Measurements from ENCODE around the gene SDC3. TPM values are rescaled to one million over a fixed set of nuclear protein-coding genes. Genes with fewer than 3 reads are reported as not detected.
A peak's percentile ranks its signal among the peaks of the same experiment; 100 is the strongest.

The SDC3 gene
- total RNA-seq, 1 donor from 2014 or later, result 113 TPM

DNA sequence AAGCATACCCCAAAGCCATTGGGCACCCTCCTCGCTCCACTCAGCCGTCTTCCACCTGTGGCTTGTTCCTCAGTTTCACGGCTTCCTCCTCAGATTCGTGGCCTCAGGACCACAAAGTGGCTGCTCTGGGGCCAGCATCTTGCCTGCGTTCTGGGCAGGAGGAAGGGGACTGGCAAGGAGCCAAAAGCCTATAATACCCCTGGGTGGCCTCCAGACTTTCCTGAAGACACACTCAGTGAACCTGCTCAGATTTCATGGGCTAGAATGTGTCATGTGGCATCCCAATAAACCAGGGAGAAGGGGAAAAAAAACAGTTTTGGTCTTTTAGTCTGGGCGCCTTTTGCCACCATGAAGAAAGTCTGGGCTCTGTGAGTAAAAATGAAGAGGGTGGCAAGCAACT is 62.0 kb downstream of the SDC3 start:
- Mint-ChIP-seq H3K4me3 (ENCODE audit: unreplicated experiment) (no peak overlapping the region), H3K4me1 (ENCODE audit: low read depth, unreplicated experiment) (peaks cover 8% of the 10 kb centered on the region), H3K27ac (ENCODE audit: unreplicated experiment) (no peak overlapping the region), H3K36me3 (ENCODE audit: low read depth, unreplicated experiment) (peaks cover 3% of the 10 kb centered on the region), H3K9me3 (ENCODE audit: unreplicated experiment) (no peaks in the 10 kb centered on the region), H3K27me3 (ENCODE audit: low read depth, unreplicated experiment) (peaks cover 28% of the 10 kb centered on the region)
- Histone ChIP-seq H2AFZ (ENCODE audit: low read depth, low read length) (no peak overlapping the region), H3K4me3 (ENCODE audit: insufficient read depth, low read depth, low read length) (no peak overlapping the region), H3K27me3 (ENCODE audit: insufficient read depth, low read length) (peaks cover 12% of the 10 kb centered on the region), H3K36me3 (ENCODE audit: insufficient read depth, low read length) (no peaks in the 10 kb centered on the region), H3K9ac (ENCODE audit: low read length) (no peak overlapping the region), H3K4me2 (ENCODE audit: low read length) (no peak overlapping the region), H4K20me1 (ENCODE audit: insufficient read depth, low read length) (no peaks in the 10 kb centered on the region), H3K79me2 (ENCODE audit: insufficient read depth, low read length) (no peaks in the 10 kb centered on the region), H3K27ac (ENCODE audit: low read depth, low read length) (no peak overlapping the region), H3K4me1 (ENCODE audit: insufficient read depth, low read length) (peaks cover 11% of the 10 kb centered on the region), H3K9me3 (ENCODE audit: insufficient read depth, low read depth, low read length) (no peaks in the 10 kb centered on the region)
- FAIRE-seq (no peak), DNase-seq (ENCODE audit: low read depth) (no peak)
- TF ChIP-seq EZH2 (IDR thresholded peaks at IDR 0.05; ENCODE audit: insufficient read depth, low read length), result no peak
- TF ChIP-seq, protein P1, sequence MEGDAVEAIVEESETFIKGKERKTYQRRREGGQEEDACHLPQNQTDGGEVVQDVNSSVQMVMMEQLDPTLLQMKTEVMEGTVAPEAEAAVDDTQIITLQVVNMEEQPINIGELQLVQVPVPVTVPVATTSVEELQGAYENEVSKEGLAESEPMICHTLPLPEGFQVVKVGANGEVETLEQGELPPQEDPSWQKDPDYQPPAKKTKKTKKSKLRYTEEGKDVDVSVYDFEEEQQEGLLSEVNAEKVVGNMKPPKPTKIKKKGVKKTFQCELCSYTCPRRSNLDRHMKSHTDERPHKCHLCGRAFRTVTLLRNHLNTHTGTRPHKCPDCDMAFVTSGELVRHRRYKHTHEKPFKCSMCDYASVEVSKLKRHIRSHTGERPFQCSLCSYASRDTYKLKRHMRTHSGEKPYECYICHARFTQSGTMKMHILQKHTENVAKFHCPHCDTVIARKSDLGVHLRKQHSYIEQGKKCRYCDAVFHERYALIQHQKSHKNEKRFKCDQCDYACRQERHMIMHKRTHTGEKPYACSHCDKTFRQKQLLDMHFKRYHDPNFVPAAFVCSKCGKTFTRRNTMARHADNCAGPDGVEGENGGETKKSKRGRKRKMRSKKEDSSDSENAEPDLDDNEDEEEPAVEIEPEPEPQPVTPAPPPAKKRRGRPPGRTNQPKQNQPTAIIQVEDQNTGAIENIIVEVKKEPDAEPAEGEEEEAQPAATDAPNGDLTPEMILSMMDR (IDR thresholded peaks at IDR 0.05; ENCODE audit: insufficient read depth, low read depth, low read length), result no peak

DNA sequence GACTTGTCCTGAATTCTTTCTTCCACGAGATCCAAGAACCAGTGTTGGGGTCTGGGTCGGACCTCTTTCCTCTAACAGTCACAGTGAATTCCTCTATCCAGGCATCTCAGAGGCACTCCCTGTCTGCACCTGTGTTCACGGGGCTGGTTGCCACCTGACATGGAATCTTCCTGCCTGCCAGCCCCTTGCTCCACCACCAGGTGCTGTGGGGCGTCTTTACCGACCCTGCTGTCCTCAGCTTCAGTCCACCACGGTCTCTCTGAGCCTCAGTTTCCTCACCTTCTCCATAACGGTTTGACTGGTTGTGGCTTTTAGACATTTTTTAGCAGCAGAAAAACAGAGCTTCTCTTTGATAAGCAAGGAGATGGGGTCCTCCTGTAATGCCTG is 62.7 kb downstream of the SDC3 start:
- Histone ChIP-seq H3K36me3 (ENCODE audit: insufficient read depth, low read length) (no peaks in the 10 kb centered on the region), H3K27me3 (ENCODE audit: insufficient read depth, low read length) (peaks cover 16% of the 10 kb centered on the region), H4K20me1 (ENCODE audit: insufficient read depth, low read length) (no peaks in the 10 kb centered on the region), H3K27ac (ENCODE audit: low read depth, low read length) (no peak overlapping the region), H3K79me2 (ENCODE audit: insufficient read depth, low read length) (no peaks in the 10 kb centered on the region), H3K4me1 (ENCODE audit: insufficient read depth, low read length) (peaks cover 11% of the 10 kb centered on the region), H3K4me2 (ENCODE audit: low read length) (no peak overlapping the region), H3K9me3 (ENCODE audit: insufficient read depth, low read depth, low read length) (no peaks in the 10 kb centered on the region), H3K4me3 (ENCODE audit: insufficient read depth, low read depth, low read length) (no peak overlapping the region), H2AFZ (ENCODE audit: low read depth, low read length) (no peak overlapping the region), H3K9ac (ENCODE audit: low read length) (no peak overlapping the region)
- Mint-ChIP-seq H3K27ac (ENCODE audit: unreplicated experiment) (no peak overlapping the region), H3K4me3 (ENCODE audit: unreplicated experiment) (no peak overlapping the region), H3K4me1 (ENCODE audit: low read depth, unreplicated experiment) (peaks cover 8% of the 10 kb centered on the region), H3K36me3 (ENCODE audit: low read depth, unreplicated experiment) (peaks cover 3% of the 10 kb centered on the region), H3K9me3 (ENCODE audit: unreplicated experiment) (no peaks in the 10 kb centered on the region), H3K27me3 (ENCODE audit: low read depth, unreplicated experiment) (peaks cover 28% of the 10 kb centered on the region)
- FAIRE-seq (no peak), DNase-seq (ENCODE audit: low read depth) (no peak)
- TF ChIP-seq, protein P1 (IDR thresholded peaks at IDR 0.05; ENCODE audit: insufficient read depth, low read depth, low read length), result no peak
- TF ChIP-seq EZH2 (IDR thresholded peaks at IDR 0.05; ENCODE audit: insufficient read depth, low read length), result no peak

DNA sequence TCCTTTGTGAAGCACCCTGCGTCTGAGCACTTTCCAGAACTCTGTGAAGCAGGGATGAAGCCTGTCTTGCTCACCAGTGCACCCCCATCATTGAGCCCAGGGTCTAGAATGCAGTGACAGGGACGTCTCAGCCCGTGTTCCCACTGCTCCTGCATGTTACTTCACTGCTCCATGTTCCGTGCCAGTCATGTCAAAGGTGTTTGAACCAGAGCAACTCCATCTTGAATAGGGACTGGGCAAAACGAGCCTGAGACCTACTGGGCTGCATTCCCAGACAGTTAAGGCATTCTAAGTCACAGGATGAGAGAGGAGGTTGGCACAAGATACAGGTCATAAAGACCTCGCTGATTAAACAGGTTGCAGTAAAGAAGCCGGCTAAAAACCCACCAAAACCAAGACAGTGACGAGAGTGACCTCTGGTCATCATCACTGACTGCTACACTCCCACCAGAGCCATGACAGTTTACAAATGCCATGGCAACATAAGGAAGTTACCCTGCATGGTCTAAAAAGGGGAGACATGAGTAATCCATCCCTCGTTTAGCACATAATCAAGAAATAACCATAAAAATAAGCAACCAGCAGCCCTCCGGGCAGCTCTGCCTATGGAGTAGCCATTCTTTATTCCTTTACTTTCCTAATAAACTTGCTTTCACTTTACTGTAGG is 63.2 kb downstream of the SDC3 start:
- H2AFZ ChIP-seq (ENCODE audit: low read depth, low read length), result peak overlapping the region; percentile 48
- DNase-seq (ENCODE audit: low read depth) (no peak), FAIRE-seq (no peak)
- H4K20me1 ChIP-seq (ENCODE audit: insufficient read depth, low read length), result no peaks in the 10 kb centered on the region
- peaks cover 11% of the 10 kb centered on the region for H3K4me1 ChIP-seq (ENCODE audit: insufficient read depth, low read length)
- no peak overlapping the region for H3K27ac ChIP-seq (ENCODE audit: low read depth, low read length)
- peaks cover 16% of the 10 kb centered on the region for H3K27me3 ChIP-seq (ENCODE audit: insufficient read depth, low read length)
- H3K9ac ChIP-seq (ENCODE audit: low read length), result no peak overlapping the region
- no peaks in the 10 kb centered on the region for H3K79me2 ChIP-seq (ENCODE audit: insufficient read depth, low read length)
- peaks cover 3% of the 10 kb centered on the region for H3K36me3 Mint-ChIP-seq (ENCODE audit: low read depth, unreplicated experiment)
- no peak overlapping the region for H3K4me3 Mint-ChIP-seq (ENCODE audit: unreplicated experiment)
- H3K27me3 Mint-ChIP-seq (ENCODE audit: low read depth, unreplicated experiment), result peaks cover 28% of the 10 kb centered on the region
- H3K36me3 ChIP-seq (ENCODE audit: insufficient read depth, low read length), result no peaks in the 10 kb centered on the region
- H3K9me3 ChIP-seq (ENCODE audit: insufficient read depth, low read depth, low read length), result no peaks in the 10 kb centered on the region
- no peak overlapping the region for H3K4me2 ChIP-seq (ENCODE audit: low read length)
- TF ChIP-seq, protein P1 (IDR thresholded peaks at IDR 0.05; ENCODE audit: insufficient read depth, low read depth, low read length), result no peak
- TF ChIP-seq EZH2 (IDR thresholded peaks at IDR 0.05; ENCODE audit: insufficient read depth, low read length), result no peak
- no peaks in the 10 kb centered on the region for H3K9me3 Mint-ChIP-seq (ENCODE audit: unreplicated experiment)
- H3K4me1 Mint-ChIP-seq (ENCODE audit: low read depth, unreplicated experiment), result peaks cover 8% of the 10 kb centered on the region
- peak overlapping the region; percentile 62 for H3K27ac Mint-ChIP-seq (ENCODE audit: unreplicated experiment)
- H3K4me3 ChIP-seq (ENCODE audit: insufficient read depth, low read depth, low read length), result no peak overlapping the region

Measured in astrocyte (in vitro differentiated cells and primary cell).